Effector memory CD8-positive, alpha-beta T cell (primary cell): ENCODE data around the gene ADGRL2.

Source experiments
- ATAC-seq: fragments of 150-1000 bp; cut with Tn5 transposase; replicated peaks from 2 replicates; pipeline ENCODE4 v1.10.0; 2021; ENCODE audit warnings: mild to moderate bottlenecking, moderate library complexity
- DNase-seq, 3 experiments: peaks; one replicate each; pipeline ENCODE4 v3.0.0; 2021
- H3K27ac Mint-ChIP-seq, 2 donors: one replicate each; pipeline ENCODE4 v1.8.0; 2022; ENCODE audit warnings: mild to moderate bottlenecking in 2 of 2, mixed read lengths in 2 of 2, moderate library complexity in 2 of 2
- H3K27me3 Mint-ChIP-seq, 2 donors: one replicate each; pipeline ENCODE4 v1.8.0; 2022; ENCODE audit warnings: mixed read lengths in 2 of 2
- H3K36me3 Mint-ChIP-seq: one replicate; pipeline ENCODE4 v1.8.0; 2022; ENCODE audit warnings: mild to moderate bottlenecking, moderate library complexity, mixed read lengths; ENCODE audit not compliant: insufficient read depth
- H3K4me1 Mint-ChIP-seq, 2 donors: one replicate each; pipeline ENCODE4 v1.8.0; 2022; ENCODE audit warnings: low read depth in 2 of 2, mixed read lengths in 2 of 2
- H3K4me3 Mint-ChIP-seq, 2 donors: one replicate each; pipeline ENCODE4 v1.8.0; 2022; ENCODE audit warnings: mild to moderate bottlenecking in 2 of 2, mixed read lengths in 2 of 2, moderate library complexity in 2 of 2
- H3K9me3 Mint-ChIP-seq, 2 donors: one replicate each; pipeline ENCODE4 v1.8.0; 2022; ENCODE audit warnings: mixed read lengths in 2 of 2

ADGRL2 gene

DNA sequence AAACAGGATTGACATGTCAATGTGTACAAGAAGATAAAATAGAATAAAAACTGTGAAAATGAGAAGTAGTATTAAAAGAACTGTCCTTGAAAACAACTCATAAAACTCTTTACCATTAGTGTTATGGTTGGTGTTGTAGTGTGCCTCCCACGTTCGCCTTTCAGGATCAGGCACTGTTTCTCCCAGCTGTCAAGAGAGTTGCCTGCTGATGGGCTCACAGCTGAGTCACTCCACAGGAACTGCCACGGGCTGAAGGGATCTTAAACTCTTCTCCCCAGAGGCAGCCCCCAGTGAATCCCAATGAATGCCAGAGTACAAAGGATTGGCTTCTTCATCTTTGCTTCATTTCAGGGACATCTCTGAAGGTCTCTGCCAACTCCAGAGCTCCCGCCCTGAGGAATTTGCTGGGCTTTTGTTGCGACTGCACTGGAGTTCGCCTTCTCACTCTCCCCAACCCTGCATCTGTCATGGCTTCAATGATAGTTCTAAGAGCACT lies 119.6 kb downstream of the ADGRL2 start:
- Mint-ChIP-seq H3K9me3 (peaks cover 0 to 9% of the 10 kb centered on the region in 2 donors), H3K36me3 (no peaks in the 10 kb centered on the region), H3K27ac (no peak overlapping the region), H3K4me1 (no peaks in the 10 kb centered on the region), H3K27me3 (no peaks in the 10 kb centered on the region), H3K4me3 (no peak overlapping the region)
- no peak for ATAC-seq
- no peak for DNase-seq

DNA sequence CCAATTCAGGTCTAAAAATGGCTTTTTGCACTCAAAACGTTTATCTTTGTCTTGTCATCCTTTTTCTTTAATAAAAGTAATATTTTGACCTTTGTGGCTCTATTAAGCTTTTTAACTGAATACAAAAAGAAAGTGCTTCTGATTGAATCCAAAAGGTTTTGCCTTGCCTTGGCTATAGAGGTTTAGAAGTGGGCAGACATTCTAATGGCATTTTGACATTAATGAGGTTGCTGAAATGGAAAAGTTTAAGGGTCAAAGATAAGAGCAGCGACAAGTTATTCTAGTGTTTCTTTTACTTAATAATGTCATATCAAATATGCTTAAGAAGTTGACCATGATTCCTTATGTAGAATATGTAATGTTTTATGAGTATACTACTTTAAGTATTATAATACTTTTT lies 120.2 kb downstream of the ADGRL2 start:
- Mint-ChIP-seq H3K27me3 (no peaks in the 10 kb centered on the region), H3K9me3 (peaks cover 0 to 9% of the 10 kb centered on the region in 2 donors), H3K36me3 (no peaks in the 10 kb centered on the region), H3K4me1 (no peaks in the 10 kb centered on the region), H3K4me3 (no peak overlapping the region), H3K27ac (no peak overlapping the region)
- DNase-seq (no peak), ATAC-seq (no peak)

- ATAC-seq (no peak), DNase-seq (no peak)
- H3K4me3 Mint-ChIP-seq, result no peak overlapping the region
- H3K36me3 Mint-ChIP-seq, result no peaks in the 10 kb centered on the region
- peaks cover 0 to 9% of the 10 kb centered on the region in 2 donors for H3K9me3 Mint-ChIP-seq
- H3K4me1 Mint-ChIP-seq, result no peaks in the 10 kb centered on the region
- no peak overlapping the region for H3K27ac Mint-ChIP-seq
- H3K27me3 Mint-ChIP-seq, result no peaks in the 10 kb centered on the region
Observed at GRCh38 chr1:81921344-81921743, 120.6 kb downstream of the ADGRL2 start.

DNA sequence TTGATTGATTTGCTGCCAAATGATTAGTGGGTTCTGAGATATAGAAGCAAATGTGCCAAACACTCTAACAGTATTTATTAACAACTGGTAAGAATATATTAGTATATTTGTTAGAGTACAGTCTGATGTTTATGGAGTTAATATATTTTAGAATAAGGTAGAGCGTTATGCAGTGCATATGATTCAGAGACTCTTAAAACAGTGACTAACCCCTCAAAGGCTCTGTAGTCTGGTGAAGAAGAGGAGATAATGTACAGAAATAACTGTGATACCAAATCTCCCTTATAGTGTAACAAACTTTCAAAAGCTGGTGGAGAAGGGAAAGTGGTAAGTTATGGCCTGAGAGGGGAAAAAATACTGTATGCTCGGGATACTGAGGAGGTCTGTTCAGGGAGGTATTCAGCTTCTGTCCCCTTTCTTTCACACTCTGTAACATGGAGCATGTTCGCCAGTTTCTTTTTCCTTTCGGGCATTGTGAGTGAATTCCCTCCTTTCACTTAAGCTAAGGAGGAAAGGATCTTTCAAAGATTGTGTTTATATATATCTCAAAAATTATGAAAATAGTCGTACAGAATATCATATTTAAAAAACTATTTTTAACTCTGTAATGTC lies 121.2 kb downstream of the ADGRL2 start:
- no peak overlapping the region for H3K27ac Mint-ChIP-seq
- H3K4me1 Mint-ChIP-seq, result no peaks in the 10 kb centered on the region
- no peak for ATAC-seq
- no peak overlapping the region for H3K4me3 Mint-ChIP-seq
- H3K27me3 Mint-ChIP-seq, result no peaks in the 10 kb centered on the region
- no peaks in the 10 kb centered on the region for H3K36me3 Mint-ChIP-seq
- peaks cover 0 to 9% of the 10 kb centered on the region in 2 donors for H3K9me3 Mint-ChIP-seq
- no peak for DNase-seq

GRCh38 chr1:81922955-81923354 lies 122.2 kb downstream of the ADGRL2 start:
- H3K36me3 Mint-ChIP-seq, result no peaks in the 10 kb centered on the region
- H3K27me3 Mint-ChIP-seq, result no peaks in the 10 kb centered on the region
- no peaks in the 10 kb centered on the region for H3K4me1 Mint-ChIP-seq
- H3K4me3 Mint-ChIP-seq, result no peak overlapping the region
- peaks cover 0 to 10% of the 10 kb centered on the region in 2 donors for H3K9me3 Mint-ChIP-seq
- DNase-seq, result no peak
- no peak for ATAC-seq
- no peak overlapping the region for H3K27ac Mint-ChIP-seq

GRCh38 chr1:81929106-81929505 lies 128.4 kb downstream of the ADGRL2 start:
- no peak for ATAC-seq
- Mint-ChIP-seq H3K27me3 (no peaks in the 10 kb centered on the region), H3K4me1 (no peaks in the 10 kb centered on the region), H3K36me3 (no peaks in the 10 kb centered on the region), H3K9me3 (peaks cover 0 to 6% of the 10 kb centered on the region in 2 donors), H3K27ac (no peak overlapping the region), H3K4me3 (no peak overlapping the region)
- no peak for DNase-seq

- DNase-seq (no peak), ATAC-seq (no peak)
- H3K27ac Mint-ChIP-seq, result no peak overlapping the region
- H3K9me3 Mint-ChIP-seq, result peaks cover 0 to 12% of the 10 kb centered on the region in 2 donors
- no peaks in the 10 kb centered on the region for H3K27me3 Mint-ChIP-seq
- H3K36me3 Mint-ChIP-seq, result no peaks in the 10 kb centered on the region
- no peak overlapping the region for H3K4me3 Mint-ChIP-seq
- H3K4me1 Mint-ChIP-seq, result no peaks in the 10 kb centered on the region
Observed at GRCh38 chr1:81936853-81937252, 136.1 kb downstream of the ADGRL2 start.

GRCh38 chr1:81937791-81938450 lies 137.2 kb downstream of the ADGRL2 start:
- Mint-ChIP-seq H3K9me3 (peaks cover 0 to 12% of the 10 kb centered on the region in 2 donors), H3K27ac (no peak overlapping the region), H3K27me3 (no peaks in the 10 kb centered on the region), H3K4me1 (no peaks in the 10 kb centered on the region), H3K36me3 (no peaks in the 10 kb centered on the region), H3K4me3 (no peak overlapping the region)
- DNase-seq (no peak), ATAC-seq (no peak)

DNA sequence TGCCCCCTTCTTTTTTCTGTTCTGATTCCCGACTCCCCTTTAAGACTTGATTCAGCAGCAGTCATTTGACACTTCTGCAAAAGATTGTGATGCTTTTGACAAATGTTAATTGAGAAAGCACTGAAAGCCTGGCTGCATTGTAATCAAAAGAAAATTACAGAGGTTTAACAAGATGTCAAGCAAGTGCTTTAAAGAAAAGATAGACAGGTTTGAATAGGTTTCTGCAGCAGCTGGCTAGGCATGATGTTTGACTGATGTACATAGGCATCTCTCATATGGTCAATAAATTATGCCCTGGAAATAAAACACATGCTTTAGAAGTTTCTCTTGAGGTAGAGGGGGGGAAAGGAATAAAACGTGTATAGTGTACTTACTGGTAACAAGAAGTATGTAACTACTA lies 147.8 kb downstream of the ADGRL2 start:
- H3K9me3 Mint-ChIP-seq, result peaks cover 0 to 4% of the 10 kb centered on the region in 2 donors
- no peak overlapping the region for H3K4me3 Mint-ChIP-seq
- H3K27ac Mint-ChIP-seq, result no peak overlapping the region
- ATAC-seq, result no peak
- no peaks in the 10 kb centered on the region for H3K27me3 Mint-ChIP-seq
- no peak for DNase-seq
- no peaks in the 10 kb centered on the region for H3K4me1 Mint-ChIP-seq
- H3K36me3 Mint-ChIP-seq, result peaks cover 2% of the 10 kb centered on the region

GRCh38 chr1:81949421-81949820 lies 148.7 kb downstream of the ADGRL2 start:
- peaks cover 0 to 4% of the 10 kb centered on the region in 2 donors for H3K9me3 Mint-ChIP-seq
- H3K27me3 Mint-ChIP-seq, result no peaks in the 10 kb centered on the region
- H3K27ac Mint-ChIP-seq, result no peak overlapping the region
- ATAC-seq, result no peak
- DNase-seq, result no peak
- H3K4me1 Mint-ChIP-seq, result no peaks in the 10 kb centered on the region
- no peak overlapping the region for H3K4me3 Mint-ChIP-seq
- peaks cover 2% of the 10 kb centered on the region for H3K36me3 Mint-ChIP-seq

GRCh38 chr1:81950037-81950436 lies 149.3 kb downstream of the ADGRL2 start:
- Mint-ChIP-seq H3K36me3 (peaks cover 2% of the 10 kb centered on the region), H3K4me3 (no peak overlapping the region), H3K27ac (no peak overlapping the region), H3K27me3 (no peaks in the 10 kb centered on the region), H3K4me1 (no peaks in the 10 kb centered on the region), H3K9me3 (peaks cover 0 to 4% of the 10 kb centered on the region in 2 donors)
- ATAC-seq (no peak), DNase-seq (no peak)

DNA sequence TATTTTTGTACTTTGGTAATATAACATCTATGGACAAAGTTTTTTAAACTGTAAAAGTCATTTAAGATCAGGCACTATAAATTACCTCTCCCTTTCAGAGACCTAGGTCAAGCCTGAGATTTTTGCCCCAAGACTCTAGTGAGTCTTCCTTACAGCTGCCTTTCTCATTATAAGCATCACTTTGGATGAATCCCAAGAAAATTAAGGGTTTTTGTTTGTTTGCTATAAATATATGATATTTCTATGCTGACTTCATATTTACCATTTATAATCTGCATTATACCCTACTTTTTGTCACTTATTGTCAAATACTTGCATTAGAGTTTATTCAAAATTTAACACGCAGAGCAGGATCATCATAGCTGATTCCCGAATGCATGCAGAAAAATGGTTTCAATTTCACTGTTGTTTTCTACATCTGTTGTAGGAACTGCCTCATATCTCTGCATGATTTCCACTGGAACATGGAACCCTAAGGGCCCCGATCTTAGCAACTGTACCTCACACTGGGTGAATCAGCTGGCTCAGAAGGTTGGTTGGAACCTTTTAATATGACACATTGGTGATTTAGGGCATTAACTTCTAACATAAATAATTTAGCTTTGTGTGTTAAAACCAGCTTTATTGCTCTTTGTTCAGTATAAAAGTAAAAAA lies 150.0 kb downstream of the ADGRL2 start:
- Mint-ChIP-seq H3K4me3 (no peak overlapping the region), H3K9me3 (peaks cover 0 to 4% of the 10 kb centered on the region in 2 donors), H3K36me3 (peaks cover 2% of the 10 kb centered on the region), H3K27ac (no peak overlapping the region), H3K27me3 (no peaks in the 10 kb centered on the region), H3K4me1 (no peaks in the 10 kb centered on the region)
- ATAC-seq (no peak), DNase-seq (no peak)

DNA sequence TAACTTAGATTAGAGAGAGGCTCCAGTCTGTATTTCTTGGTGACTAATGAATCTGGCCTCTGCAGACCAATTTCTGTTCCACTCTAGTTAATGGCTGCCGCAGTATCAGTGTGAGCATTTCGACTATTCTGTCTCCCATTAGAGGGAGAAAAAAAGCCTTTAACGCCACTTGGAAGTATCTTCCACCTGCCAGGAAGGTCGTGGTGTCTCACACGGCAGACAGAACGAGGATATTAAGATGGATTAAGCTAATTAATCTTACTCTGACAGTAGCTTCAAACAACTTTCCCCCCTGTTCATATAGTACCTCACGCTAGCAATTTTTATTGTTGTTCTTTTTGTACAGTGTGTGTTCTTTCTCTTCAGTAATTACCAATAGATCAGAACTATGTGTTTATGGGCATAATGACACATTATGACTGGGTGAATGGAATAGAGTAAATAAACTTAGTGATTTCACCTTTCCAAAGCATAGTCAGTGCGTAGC lies 153.8 kb downstream of the ADGRL2 start:
- H3K27me3 Mint-ChIP-seq, result no peaks in the 10 kb centered on the region
- H3K9me3 Mint-ChIP-seq, result no peaks in the 10 kb centered on the region
- H3K36me3 Mint-ChIP-seq, result no peaks in the 10 kb centered on the region
- DNase-seq, result no peak
- no peak overlapping the region for H3K4me3 Mint-ChIP-seq
- H3K4me1 Mint-ChIP-seq, result no peaks in the 10 kb centered on the region
- no peak overlapping the region for H3K27ac Mint-ChIP-seq
- no peak for ATAC-seq

DNA sequence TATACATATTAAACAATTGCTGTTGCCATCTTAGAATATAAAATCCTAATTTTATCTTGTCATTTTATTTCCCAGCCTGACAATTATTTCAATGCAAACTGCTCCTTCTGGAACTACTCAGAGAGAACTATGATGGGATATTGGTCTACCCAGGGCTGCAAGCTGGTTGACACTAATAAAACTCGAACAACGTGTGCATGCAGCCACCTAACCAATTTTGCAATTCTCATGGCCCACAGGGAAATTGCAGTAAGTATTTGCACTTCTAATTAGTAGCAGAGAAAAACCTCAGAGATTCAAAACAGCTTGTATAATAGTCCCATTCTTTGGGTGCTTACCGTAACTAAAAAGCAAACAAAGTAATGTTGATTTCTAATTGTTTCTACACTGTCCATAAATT lies 167.2 kb downstream of the ADGRL2 start:
- ATAC-seq (no peak), DNase-seq (no peak)
- Mint-ChIP-seq H3K4me3 (no peak overlapping the region), H3K36me3 (no peaks in the 10 kb centered on the region), H3K27me3 (no peaks in the 10 kb centered on the region), H3K9me3 (peaks cover 0 to 8% of the 10 kb centered on the region in 2 donors), H3K27ac (no peak overlapping the region), H3K4me1 (no peaks in the 10 kb centered on the region)
